Measurements from ENCODE around the gene CD101.

The CD101 gene

GRCh38 chr1:116958977-116959376 lies 42.6 kb upstream of the CD101 start:
- no peak for TF ChIP-seq CTCF (IDR thresholded peaks at IDR 0.05; ENCODE audit: insufficient read depth, missing control alignments)
- FAIRE-seq (no peak), DNase-seq (ENCODE audit: insufficient read length, low spot score) (no peak)

GRCh38 chr1:116961606-116962005 lies 40.0 kb upstream of the CD101 start:
- DNase-seq (ENCODE audit: insufficient read length, low spot score), result no peak
- no peak for FAIRE-seq
- no peak for TF ChIP-seq CTCF (IDR thresholded peaks at IDR 0.05; ENCODE audit: insufficient read depth, missing control alignments)

GRCh38 chr1:116962987-116963639 lies 38.4 kb upstream of the CD101 start:
- FAIRE-seq (no peak), DNase-seq (ENCODE audit: insufficient read length, low spot score) (no peak)
- TF ChIP-seq CTCF (IDR thresholded peaks at IDR 0.05; ENCODE audit: insufficient read depth, missing control alignments), result no peak

GRCh38 chr1:116966791-116967190 lies 34.8 kb upstream of the CD101 start:
- no peak for DNase-seq (ENCODE audit: insufficient read length, low spot score)
- no peak for FAIRE-seq
- no peak for TF ChIP-seq CTCF (IDR thresholded peaks at IDR 0.05; ENCODE audit: insufficient read depth, missing control alignments)

- DNase-seq (ENCODE audit: insufficient read length, low spot score) (no peak), FAIRE-seq (no peak)
- no peak for TF ChIP-seq CTCF (IDR thresholded peaks at IDR 0.05; ENCODE audit: insufficient read depth, missing control alignments)
Observed at GRCh38 chr1:116968724-116969123, 32.8 kb upstream of the CD101 start.

GRCh38 chr1:116971258-116971860 lies 30.2 kb upstream of the CD101 start:
- FAIRE-seq (no peak), DNase-seq (ENCODE audit: insufficient read length, low spot score) (no peak)
- no peak for TF ChIP-seq CTCF (IDR thresholded peaks at IDR 0.05; ENCODE audit: insufficient read depth, missing control alignments)

- no peak for FAIRE-seq
- TF ChIP-seq CTCF (IDR thresholded peaks at IDR 0.05; ENCODE audit: insufficient read depth, missing control alignments), result no peak
- DNase-seq (ENCODE audit: insufficient read length, low spot score), result no peak
Observed at GRCh38 chr1:116971965-116972673, 29.4 kb upstream of the CD101 start.

Measured in D721Med (cell line).